Suprapubic skin (tissue), 4 donors: ENCODE measurements around the gene FBXL13.

ENCODE experiments used
- CTCF ChIP-seq, 2 donors: fragments of 200-600 bp in 1 of 2; fragments of 450-650 bp in 1 of 2; sonication (generic) in 1 of 2; IDR thresholded peaks; one replicate each; pipeline ENCODE4 v1.5.1; 2016 to 2019; ENCODE audit warnings: antibody characterized with exemption in 2 of 2, mild to moderate bottlenecking in 1 of 2, moderate library complexity in 1 of 2
- EP300 ChIP-seq: sonication (generic); formaldehyde crosslinking; IDR thresholded peaks from one replicate; pipeline ENCODE4 v1.6.1; 2017; ENCODE audit warnings: antibody characterized with exemption
- POLR2A ChIP-seq, 2 donors: fragments of 450-650 bp; IDR thresholded peaks; one replicate each; pipeline ENCODE4 v1.6.1; 2017; ENCODE audit warnings: antibody characterized with exemption in 2 of 2, mild to moderate bottlenecking in 2 of 2, moderate library complexity in 2 of 2
- POLR2AphosphoS5 ChIP-seq, 3 donors: sonication (generic); formaldehyde crosslinking; IDR thresholded peaks; one replicate each; pipeline ENCODE4 v1.6.1; 2017; ENCODE audit warnings: antibody characterized with exemption in 3 of 3

GRCh38 chr7:102892631-102893278 is 181.8 kb downstream of the FBXL13 start:
- TF ChIP-seq EP300: no peak
- TF ChIP-seq CTCF (IDR thresholded peaks at IDR 0.05): no peak
- TF ChIP-seq POLR2A (IDR thresholded peaks at IDR 0.05): no peak
- no peak for TF ChIP-seq POLR2AphosphoS5 (IDR thresholded peaks at IDR 0.05)
